Measurements from ENCODE around the gene ACOXL.

ACOXL gene

GRCh38 chr2:111120253-111121027, 388.1 kb downstream of the ACOXL start, which contains the start of gene BCL2L11:
BCL2L11 (plus strand) TSS chr2:111120914; CDS start chr2:111123746, 2,832 bp downstream.
- DNase-seq, result no peak

- no peak for DNase-seq
These were observed 388.9 kb downstream of the ACOXL start for GRCh38 chr2:111121028-111121827.

GRCh38 chr2:111121828-111122630, 389.7 kb downstream of the ACOXL start:
- no peak for DNase-seq

GRCh38 chr2:111122631-111123421, 390.5 kb downstream of the ACOXL start:
- DNase-seq, result no peak

DNA sequence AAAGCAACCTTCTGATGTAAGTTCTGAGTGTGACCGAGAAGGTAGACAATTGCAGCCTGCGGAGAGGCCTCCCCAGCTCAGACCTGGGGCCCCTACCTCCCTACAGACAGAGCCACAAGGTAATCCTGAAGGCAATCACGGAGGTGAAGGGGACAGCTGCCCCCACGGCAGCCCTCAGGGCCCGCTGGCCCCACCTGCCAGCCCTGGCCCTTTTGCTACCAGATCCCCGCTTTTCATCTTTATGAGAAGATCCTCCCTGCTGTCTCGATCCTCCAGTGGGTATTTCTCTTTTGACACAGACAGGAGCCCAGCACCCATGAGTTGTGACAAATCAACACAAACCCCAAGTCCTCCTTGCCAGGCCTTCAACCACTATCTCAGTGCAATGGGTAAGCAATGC, 391.4 kb downstream of the ACOXL start:
- no peak for DNase-seq

GRCh38 chr2:111126581-111126980, 394.2 kb downstream of the ACOXL start:
- DNase-seq, result no peak

- no peak for DNase-seq
These were observed 395.0 kb downstream of the ACOXL start for GRCh38 chr2:111127351-111127750.

DNA sequence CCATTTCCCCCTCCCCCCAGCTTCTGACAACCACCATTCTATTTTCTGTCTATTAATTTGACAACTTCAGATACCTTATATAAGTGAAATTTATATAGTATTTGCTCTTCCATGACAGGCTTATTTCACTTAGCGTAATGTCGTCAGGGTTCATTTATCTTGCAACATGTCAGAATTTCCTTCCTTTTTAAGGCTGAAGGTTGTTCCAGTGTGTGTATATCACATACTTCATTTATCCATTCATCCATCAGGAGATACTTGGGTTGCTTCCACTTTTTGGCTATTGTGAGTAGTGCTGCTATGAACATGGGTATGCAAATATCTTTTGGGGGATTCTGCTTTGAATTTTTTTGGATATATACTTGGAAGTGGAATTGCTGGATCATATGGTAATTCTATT, 395.7 kb downstream of the ACOXL start:
- no peak for DNase-seq

- DNase-seq, result no peak
These were observed 401.2 kb downstream of the ACOXL start for GRCh38 chr2:111133603-111134002.

- DNase-seq, result no peak
These were observed 401.7 kb downstream of the ACOXL start for GRCh38 chr2:111134055-111134454.

GRCh38 chr2:111135237-111135909, 403.0 kb downstream of the ACOXL start:
- DNase-seq, result no peak

- DNase-seq, result no peak
These were observed 403.5 kb downstream of the ACOXL start for GRCh38 chr2:111135910-111136297.

GRCh38 chr2:111138839-111139238, 406.5 kb downstream of the ACOXL start:
- no peak for DNase-seq

DNA sequence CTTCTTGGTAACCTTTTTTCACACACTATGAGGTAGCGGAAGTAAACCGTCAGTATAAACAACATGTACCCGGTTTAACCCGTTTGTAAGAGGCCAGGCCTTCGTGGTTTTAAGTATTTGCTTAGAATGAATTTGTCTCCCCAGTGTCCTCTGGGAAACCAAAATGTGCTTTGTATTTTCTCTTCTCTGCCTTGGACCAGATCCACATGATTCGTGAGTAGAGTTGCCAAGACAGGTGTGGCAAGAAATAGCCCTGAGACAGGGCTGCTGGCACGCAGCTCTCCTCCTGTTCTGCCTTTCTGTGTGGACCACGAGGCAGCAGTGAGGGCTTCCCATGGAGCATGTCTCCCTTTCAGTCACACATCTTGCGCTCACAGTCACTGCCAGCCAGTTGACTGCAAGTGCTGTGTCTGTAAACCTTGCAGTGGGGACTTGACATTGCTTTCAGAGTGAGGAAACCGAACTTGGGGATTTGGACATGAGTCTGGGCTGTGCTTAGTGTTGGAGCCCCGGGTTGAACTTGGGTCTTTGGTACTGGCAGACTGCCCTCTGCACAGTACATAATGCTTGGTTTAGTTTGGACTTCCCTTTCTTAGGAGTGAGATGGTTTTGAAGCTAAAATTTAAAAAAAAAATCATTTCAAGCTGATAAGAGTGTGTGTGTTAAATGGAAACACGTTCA, 407.4 kb downstream of the ACOXL start:
- DNase-seq, result no peak

DNA sequence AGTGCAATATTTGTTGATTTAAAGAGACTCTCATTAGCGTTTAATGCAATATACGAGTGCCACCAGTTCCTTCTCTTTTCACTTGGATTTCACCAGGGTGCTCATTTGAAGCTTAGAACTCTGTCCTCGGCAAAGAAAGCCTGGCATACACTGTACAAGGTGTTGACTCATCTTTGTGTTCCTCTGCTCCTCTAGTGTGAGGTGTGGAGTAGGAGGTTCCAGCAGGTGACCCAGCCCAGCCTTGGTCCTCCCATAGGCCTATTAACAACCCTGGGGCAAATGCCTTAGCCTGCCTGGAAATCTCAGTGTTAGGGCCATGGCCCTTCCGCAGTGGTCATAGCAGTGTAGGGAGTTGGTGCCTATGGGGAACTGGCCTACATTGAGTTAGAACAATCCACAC, 408.4 kb downstream of the ACOXL start:
- DNase-seq, result no peak

DNA sequence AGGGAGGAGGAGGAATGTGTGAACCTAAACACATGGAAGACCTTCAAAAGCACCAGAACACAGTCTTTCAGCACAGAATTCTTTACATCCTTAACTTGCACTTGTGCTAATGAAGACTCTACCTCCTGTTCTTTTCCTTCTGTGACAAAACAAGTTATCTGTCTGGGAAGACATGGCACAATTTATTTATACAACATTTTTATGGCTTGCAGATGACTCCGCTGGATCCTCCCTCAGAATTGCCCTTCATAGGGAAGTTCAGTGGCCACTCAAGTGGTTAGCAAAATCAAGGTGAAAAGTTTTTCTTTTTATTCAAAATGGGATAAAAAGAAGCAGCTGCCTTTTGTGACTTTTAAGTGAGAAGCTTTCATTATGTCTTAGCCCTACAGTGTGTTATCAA, 409.7 kb downstream of the ACOXL start:
- no peak for DNase-seq

DNA sequence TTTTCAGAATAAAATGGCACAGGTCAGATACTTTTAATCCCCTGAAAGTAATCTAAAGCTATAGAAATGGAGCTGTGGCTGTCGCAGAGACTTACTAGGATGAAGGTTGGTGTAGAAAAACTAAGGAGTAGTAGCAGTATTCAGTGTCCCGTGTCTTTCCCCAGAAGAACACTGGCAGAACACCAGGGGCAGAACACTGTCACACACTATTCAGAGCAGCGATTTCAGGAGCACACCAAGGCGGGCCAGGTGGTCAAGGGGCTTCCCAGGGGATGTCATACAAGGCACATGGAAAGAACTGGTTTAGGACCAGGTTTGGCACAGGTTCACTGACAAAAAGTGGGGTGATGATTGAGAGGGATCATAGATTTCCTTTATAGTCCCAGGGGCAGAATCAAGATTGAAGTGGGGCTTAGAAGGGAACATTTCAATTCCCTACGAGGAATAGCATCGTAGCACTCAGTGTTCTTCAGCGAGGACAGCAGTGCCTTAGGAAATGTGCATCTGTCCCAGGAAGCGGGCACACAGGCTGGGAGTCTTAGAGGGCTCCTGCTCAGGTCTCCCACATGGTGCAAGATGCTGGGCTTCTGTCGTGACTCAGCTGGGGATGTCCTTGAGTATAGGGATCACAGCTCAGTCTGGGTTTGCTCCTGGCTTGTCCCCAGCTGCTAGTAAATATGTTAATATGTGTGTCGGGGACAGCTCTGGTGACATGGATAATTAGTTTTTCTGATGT, 410.9 kb downstream of the ACOXL start:
- DNase-seq, result no peak

DNA sequence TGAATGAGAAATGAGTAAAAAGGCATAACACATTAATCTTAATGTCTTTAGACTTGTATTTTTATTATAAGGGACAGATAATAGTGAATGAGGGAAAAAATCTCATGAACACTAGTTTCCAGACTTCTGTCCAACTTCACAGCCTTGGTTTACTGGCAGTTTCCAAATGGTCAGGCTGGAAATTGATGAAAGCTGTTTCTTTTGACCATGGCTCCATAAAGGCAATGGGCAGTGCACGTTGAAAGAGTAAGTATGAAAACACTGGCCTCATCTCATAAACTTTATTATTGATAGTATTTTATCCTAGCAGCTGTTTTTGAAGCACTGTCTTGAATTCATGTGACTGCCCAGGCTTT, 411.4 kb downstream of the ACOXL start:
- no peak for DNase-seq

- no peak for DNase-seq
These were observed 412.9 kb downstream of the ACOXL start for GRCh38 chr2:111145103-111145760.

DNA sequence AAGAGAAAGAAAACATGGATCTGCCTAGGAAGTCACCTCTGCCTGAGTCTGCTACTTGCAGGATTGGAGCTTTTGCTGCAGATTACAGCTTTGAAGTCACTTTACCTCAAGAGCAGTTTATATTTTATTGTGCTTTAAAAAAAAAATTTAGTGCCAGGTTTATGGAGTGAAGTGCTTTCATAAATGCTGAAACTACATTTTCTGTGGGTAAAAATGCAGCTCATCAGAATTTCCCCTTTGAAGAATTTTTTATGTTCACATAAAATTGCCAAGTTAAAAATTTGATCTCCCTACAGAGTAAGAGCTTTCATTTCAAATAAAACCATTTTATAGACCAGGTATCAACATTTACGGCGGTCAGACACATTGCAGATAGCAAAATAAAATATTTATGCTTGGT, 413.6 kb downstream of the ACOXL start:
- no peak for DNase-seq

All from NK-92 treated with Interleukin-12 subunit alpha and Interleukin-12 subunit beta, amount 100 ng/mL, for 24 hours (cell line).